ENCODE measurements around the gene THAP3. TPM values are rescaled to one million over a fixed set of nuclear protein-coding genes. Genes with fewer than 3 reads are reported as not detected.

THAP3 gene, protein sequence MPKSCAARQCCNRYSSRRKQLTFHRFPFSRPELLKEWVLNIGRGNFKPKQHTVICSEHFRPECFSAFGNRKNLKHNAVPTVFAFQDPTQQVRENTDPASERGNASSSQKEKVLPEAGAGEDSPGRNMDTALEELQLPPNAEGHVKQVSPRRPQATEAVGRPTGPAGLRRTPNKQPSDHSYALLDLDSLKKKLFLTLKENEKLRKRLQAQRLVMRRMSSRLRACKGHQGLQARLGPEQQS
- 15.3 and 24.5 TPM in 2 replicates for total RNA-seq

DNA sequence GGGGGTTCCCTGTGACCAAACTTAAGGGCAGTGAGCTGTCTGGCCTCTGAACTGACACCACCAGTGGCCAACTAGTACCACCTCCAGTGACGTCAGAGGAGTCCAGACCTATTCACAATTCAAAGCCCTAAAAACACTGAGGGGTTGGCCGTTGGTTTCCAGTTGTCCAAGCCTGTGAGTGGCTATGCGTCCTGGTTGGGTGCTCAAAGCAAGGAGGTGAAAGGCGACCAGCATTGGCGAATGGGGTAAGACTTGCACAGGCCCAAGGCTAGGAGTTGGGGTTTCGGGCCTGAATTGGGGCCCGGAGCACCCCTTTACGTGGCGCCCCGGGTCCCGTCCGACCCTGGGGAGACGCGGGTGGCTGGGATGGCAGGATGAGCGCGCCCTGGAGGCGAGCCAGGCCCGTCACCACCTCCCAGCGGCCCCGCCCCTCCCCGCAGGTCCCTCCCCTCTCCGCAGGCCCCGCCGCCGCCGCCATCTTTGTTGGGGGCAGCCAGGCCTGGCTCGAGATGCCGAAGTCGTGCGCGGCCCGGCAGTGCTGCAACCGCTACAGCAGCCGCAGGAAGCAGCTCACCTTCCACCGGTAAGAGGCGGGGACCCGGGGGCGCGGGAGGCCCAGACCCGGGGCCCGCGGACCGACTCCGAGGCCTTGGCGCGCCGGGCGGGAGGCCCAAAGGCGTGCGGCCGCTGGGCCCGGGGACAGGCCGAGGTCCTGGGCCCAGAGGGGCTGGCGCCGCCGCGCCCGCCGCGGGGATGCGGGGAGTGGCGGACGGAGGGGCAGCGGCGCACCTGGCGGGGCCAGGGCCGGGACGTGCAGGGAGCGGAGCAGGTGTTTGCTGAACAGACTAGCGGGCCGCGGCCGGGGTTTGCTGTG lies at the start of gene THAP3:
Gene THAP3 (plus strand): TSS at position 159 of the 874 bp plus-strand sequence. CDS start 351 bp downstream, at position 510.

DNA sequence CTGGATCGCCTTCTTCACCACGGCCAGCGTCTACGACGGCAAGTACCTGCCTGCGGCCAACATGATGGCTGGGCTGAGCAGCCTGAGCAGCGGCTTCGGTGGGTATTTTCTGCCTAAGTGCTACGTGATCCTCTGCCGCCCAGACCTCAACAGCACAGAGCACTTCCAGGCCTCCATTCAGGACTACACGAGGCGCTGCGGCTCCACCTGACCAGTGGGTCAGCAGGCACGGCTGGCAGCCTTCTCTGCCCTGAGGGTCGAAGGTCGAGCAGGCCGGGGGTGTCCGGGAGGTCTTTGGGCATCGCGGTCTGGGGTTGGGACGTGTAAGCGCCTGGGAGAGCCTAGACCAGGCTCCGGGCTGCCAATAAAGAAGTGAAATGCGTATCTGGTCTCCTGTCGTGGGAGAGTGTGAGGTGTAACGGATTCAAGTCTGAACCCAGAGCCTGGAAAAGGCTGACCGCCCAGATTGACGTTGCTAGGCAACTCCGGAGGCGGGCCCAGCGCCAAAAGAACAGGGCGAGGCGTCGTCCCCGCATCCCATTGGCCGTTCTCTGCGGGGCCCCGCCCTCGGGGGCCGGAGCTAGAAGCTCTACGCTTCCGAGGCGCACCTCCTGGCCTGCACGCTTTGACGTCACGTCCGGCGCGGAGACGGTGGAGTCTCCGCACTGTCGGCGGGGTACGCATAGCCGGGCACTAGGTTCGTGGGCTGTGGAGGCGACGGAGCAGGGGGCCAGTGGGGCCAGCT lies 45.1 kb upstream of the THAP3 start, which contains the start of gene ZBTB48:
Gene ZBTB48 (plus strand): TSS at position 621 of the 745 bp plus-strand sequence. CDS start 616 bp downstream, outside the sequence.

DNA sequence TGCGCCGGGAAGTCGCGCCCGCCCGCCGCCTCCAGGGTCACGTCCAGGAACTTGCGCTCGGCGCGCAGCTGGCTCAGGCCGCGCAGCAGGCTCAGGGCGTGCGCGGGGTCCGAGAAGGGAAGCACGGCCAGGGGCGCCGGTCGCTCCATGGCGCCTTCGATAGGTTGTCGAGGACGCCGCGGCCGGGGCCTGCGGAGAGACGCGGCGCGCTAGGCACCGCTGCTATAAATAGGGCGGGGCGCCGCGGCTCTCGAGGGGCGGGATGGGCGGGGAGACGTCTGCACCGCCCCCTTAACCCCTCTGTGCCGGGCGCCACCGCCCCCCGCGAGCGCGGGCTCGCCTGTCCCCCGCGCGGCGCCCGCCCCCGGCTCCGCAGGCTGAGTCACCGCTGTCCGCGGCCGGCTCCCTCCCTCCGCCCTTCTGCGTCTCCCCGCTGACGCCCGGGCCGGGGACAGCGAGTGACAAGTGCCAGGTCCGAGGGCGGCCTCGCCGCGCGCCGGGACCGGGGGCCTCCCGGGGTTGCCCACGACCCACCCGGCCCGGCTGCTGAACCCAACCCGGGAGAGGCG lies 21.9 kb upstream of the THAP3 start, which contains the start of gene KLHL21:
Gene KLHL21 (minus strand): TSS at position 201 of the 569 bp plus-strand sequence. CDS start 52 bp downstream, at position 149.

DNA sequence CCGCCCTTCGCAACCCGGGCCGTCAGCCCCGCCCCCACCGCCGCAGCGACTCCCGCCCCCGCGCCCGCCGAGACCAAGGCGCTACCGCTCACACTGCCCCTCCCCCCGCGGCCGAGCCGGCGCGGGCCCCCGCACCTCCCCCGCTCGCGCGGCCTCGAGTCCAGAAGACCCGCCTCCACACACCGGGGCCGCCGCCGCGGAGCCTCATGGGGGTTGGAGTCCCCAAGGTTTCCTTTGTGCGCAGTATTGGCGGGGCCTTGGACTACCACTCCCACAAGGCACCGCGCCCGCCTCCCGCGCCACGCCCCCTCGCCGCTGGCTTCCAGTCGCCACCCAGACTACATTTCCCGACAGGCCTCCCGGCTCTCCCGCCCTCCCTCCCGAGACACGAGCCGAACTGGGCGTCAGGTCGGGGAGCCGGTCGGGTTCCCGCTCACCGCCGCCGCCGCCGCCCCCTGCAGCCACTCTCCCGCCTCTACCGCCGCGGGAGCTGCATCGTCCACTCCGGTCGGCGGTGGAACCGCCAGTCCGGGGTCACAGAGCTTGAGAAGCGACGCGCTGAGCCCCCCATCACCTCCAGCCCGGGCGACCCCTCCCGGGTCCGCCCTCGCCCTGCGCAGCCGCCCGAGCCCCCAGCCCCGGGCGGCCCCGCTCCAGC lies 11.2 kb upstream of the THAP3 start, which contains the start of gene PHF13:
Gene PHF13 (plus strand): TSS at position 371 of the 658 bp plus-strand sequence. CDS start 336 bp downstream, outside the sequence.

Other genes with a start within 250 kb of the THAP3 start
- gene ACOT7, start 231.1 kb upstream of the THAP3 start, total RNA-seq, result 48.2 and 52.6 TPM in 2 replicates
- gene HES2, start 204.9 kb upstream of the THAP3 start, total RNA-seq, result 10.0 and 59.4 TPM in 2 replicates
- gene ESPN, start 200.1 kb upstream of the THAP3 start, total RNA-seq, result 0.30 and 1.3 TPM in 2 replicates
- 9.7 and 11.4 TPM in 2 replicates for gene TNFRSF25, start 158.7 kb upstream of the THAP3 start, total RNA-seq
- 26.4 and 36.4 TPM in 2 replicates for gene PLEKHG5, start 133.2 kb upstream of the THAP3 start, total RNA-seq
- 16.2 and 25.1 TPM in 2 replicates for gene NOL9, start 70.4 kb upstream of the THAP3 start, total RNA-seq
- not detected in 2 replicates for gene TAS1R1, start 69.6 kb upstream of the THAP3 start, total RNA-seq
- 13.3 and 18.2 TPM in 2 replicates for gene ZBTB48, start 44.9 kb upstream of the THAP3 start, total RNA-seq
- gene KLHL21, start 22.0 kb upstream of the THAP3 start, total RNA-seq, result 16.9 and 19.8 TPM in 2 replicates
- gene PHF13, start 11.1 kb upstream of the THAP3 start, total RNA-seq, result 7.8 and 9.6 TPM in 2 replicates
- 27.9 and 69.3 TPM in 2 replicates for gene DNAJC11, start 76.9 kb downstream of the THAP3 start, total RNA-seq
- gene CAMTA1, start 160.6 kb downstream of the THAP3 start, total RNA-seq, result 99.1 and 118 TPM in 2 replicates